22Rv1 (cell line): ENCODE measurements around the gene IER5.

Experiments used
- H3K27ac ChIP-seq: fragments of 450-650 bp; 2 replicates; pipeline ENCODE4 v1.5.1; 2017
- CTCF ChIP-seq: fragments of 450-650 bp; IDR thresholded peaks from 2 replicates; pipeline ENCODE4 v1.5.1; 2017; ENCODE audit warnings: mild to moderate bottlenecking
- ZFX ChIP-seq: fragments of 450-650 bp; IDR thresholded peaks from 2 replicates; pipeline ENCODE4 v1.6.1; 2017; ENCODE audit warnings: antibody characterized with exemption, borderline replicate concordance

The IER5 gene

GRCh38 chr1:181062836-181063428 is 25.6 kb upstream of the IER5 start:
- TF ChIP-seq CTCF (no peak), ZFX (no peak)
- no peak overlapping the region for H3K27ac ChIP-seq

- TF ChIP-seq CTCF (no peak), ZFX (no peak)
- no peak overlapping the region for H3K27ac ChIP-seq
Measured at GRCh38 chr1:181064011-181064623, 24.4 kb upstream of the IER5 start.

- H3K27ac ChIP-seq = no peak overlapping the region
- TF ChIP-seq ZFX (no peak), CTCF (no peak)
Measured at GRCh38 chr1:181064702-181065101, 23.8 kb upstream of the IER5 start.

GRCh38 chr1:181073638-181074037 is 14.9 kb upstream of the IER5 start:
- no peak for TF ChIP-seq ZFX
- no peak for TF ChIP-seq CTCF
- H3K27ac ChIP-seq = no peak overlapping the region

- TF ChIP-seq CTCF (no peak), ZFX (no peak)
- H3K27ac ChIP-seq = no peak overlapping the region
Measured at GRCh38 chr1:181075766-181076350, 12.6 kb upstream of the IER5 start.

- no peak overlapping the region for H3K27ac ChIP-seq
- TF ChIP-seq ZFX (no peak), CTCF (no peak)
Measured at GRCh38 chr1:181076852-181077251, 11.6 kb upstream of the IER5 start.

- no peak overlapping the region for H3K27ac ChIP-seq
- TF ChIP-seq CTCF (no peak), ZFX (no peak)
Measured at GRCh38 chr1:181077576-181078242, 10.8 kb upstream of the IER5 start.
